ENCODE results near the gene MAPK8IP1. TPM values are rescaled to one million over a fixed set of nuclear protein-coding genes. Genes with fewer than 3 reads are reported as not detected.

MAPK8IP1 gene
- total and polyA plus RNA-seq, 2 donors (not counting 3 experiments of a cell fraction or from before 2014, with no cell fraction given), result 4.1 to 4.8 TPM

- Histone ChIP-seq H3K36me3 (ENCODE audit: control insufficient read depth in 2 of 2, extremely low read depth in 1 of 2, insufficient read depth in 2 of 2, low read length in 2 of 2) (peaks cover 0 to 2% of the 10 kb centered on the region in 2 experiments), H4K20me1 (replicated peaks; ENCODE audit: control insufficient read depth, extremely low read depth, insufficient read depth, low read length) (no peaks in the 10 kb centered on the region), H3K27ac (ENCODE audit: insufficient read depth, low read depth, low read length) (no peak overlapping the region), H3K79me2 (ENCODE audit: control insufficient read depth, insufficient read depth, low read length) (no peaks in the 10 kb centered on the region), H3K4me2 (ENCODE audit: insufficient read depth, low read length) (no peak overlapping the region), H3K27me3 (ENCODE audit: control insufficient read depth in 2 of 2, insufficient read depth in 2 of 2, low read length in 2 of 2) (no peaks in the 10 kb centered on the region), H3K4me1 (ENCODE audit: control insufficient read depth, extremely low read depth, insufficient read depth, low read length) (no peaks in the 10 kb centered on the region), H2AFZ (ENCODE audit: low read depth, low read length) (no peak overlapping the region), H3K9me1 (replicated peaks; ENCODE audit: control insufficient read depth, extremely low read depth, insufficient read depth, low read length) (no peaks in the 10 kb centered on the region), H3K9me3 (replicated peaks; ENCODE audit: control insufficient read depth, insufficient read depth, low read length) (no peaks in the 10 kb centered on the region), H3K4me3 (replicated peaks in 1 of 3; ENCODE audit: insufficient read depth in 1 of 3, low read depth in 1 of 3, low read length in 3 of 3) (no peak overlapping the region), H3K9ac (replicated peaks; ENCODE audit: extremely low read depth, insufficient read depth, low read length) (no peak overlapping the region)
- intact Hi-C loops (cut with micrococcal nuclease) (no loop called here), dilution Hi-C loops (cut with MboI; ENCODE audit: extremely low pct_ligation_motif_present, low sequenced_read_pairs) (no loop called here)
- DNase-seq (ENCODE audit: low read depth, low spot score) (no peak), FAIRE-seq (no peak)
- POLR2A ChIA-PET, result no interaction called here
- no peak for TF ChIP-seq POLR2A (IDR thresholded peaks at IDR 0.05; ENCODE audit: low read depth, low read length)
- TF ChIP-seq, protein P1, sequence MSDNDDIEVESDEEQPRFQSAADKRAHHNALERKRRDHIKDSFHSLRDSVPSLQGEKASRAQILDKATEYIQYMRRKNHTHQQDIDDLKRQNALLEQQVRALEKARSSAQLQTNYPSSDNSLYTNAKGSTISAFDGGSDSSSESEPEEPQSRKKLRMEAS (IDR thresholded peaks at IDR 0.05; ENCODE audit: insufficient read depth, insufficient read length), result no peak
- no peak for TF ChIP-seq POLR2AphosphoS5 (IDR thresholded peaks at IDR 0.05; ENCODE audit: insufficient read depth, low read depth, low read length)
- TF ChIP-seq JUN (IDR thresholded peaks at IDR 0.05; ENCODE audit: borderline replicate concordance, insufficient read depth, insufficient read length, low read depth), result no peak
- no peak for TF ChIP-seq MYC (IDR thresholded peaks at IDR 0.05; ENCODE audit: low read depth, low read length)
- no peak for TF ChIP-seq FOS (IDR thresholded peaks at IDR 0.05; ENCODE audit: borderline replicate concordance, insufficient read depth, low read length)
- TF ChIP-seq CTCF (IDR thresholded peaks at IDR 0.05; ENCODE audit: extremely low read depth in 1 of 2, insufficient read depth in 1 of 2, low read depth in 1 of 2, low read length in 2 of 2), result no peak
- no peak for TF ChIP-seq GATA2 (IDR thresholded peaks at IDR 0.05; ENCODE audit: insufficient read depth, insufficient read length, low read depth, low read length)
- TF ChIP-seq EZH2 (IDR thresholded peaks at IDR 0.05; ENCODE audit: borderline replicate concordance, low read depth, low read length, severe bottlenecking), result no peak
- BruUV-seq (replicated peaks), result no TSS peak
- CTCF ChIA-PET, result interaction anchor here (1.3 kb wide), 1 partner anchor 15 kb away, joined by 3 read pairs; no protein-coding TSS in a partner anchor
These were observed 7.6 kb upstream of the MAPK8IP1 start for GRCh38 chr11:45877845-45878244.
